ENCODE data around the gene TPBGL.
"Not testable (repeated sequence)": the region's sequence is repeated elsewhere in the genome, so short reads cannot be mapped to it uniquely, and the experiment has no call there.

Gene TPBGL

DNA sequence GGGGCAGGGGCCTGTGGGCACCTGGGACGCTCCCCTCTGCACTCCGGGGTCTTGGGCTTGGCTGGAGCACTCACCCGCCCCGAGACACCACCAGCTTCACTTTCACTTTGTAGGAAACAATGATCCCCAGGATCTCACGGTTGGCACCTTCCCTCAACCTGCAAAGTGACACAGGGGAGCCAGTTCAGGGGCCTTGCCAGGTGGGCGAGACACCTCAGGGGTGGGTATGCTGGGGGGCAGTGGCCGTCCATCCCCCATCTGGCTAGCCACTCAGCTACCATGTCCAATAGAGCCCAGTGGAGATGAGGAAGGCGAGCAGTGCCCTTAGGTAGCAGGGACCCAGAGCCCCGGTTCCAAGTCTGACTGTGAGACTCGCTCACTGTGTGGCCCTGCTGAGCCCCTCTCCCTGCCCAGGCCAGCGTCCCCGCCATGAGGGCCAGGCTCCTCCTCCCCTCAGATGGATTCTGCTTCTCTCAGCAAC is 32.3 kb downstream of the TPBGL start:
- no peak for DNase-seq (ENCODE audit: low read depth in 2 of 2)

- no peak for DNase-seq (ENCODE audit: low read depth in 2 of 2)
Measured at GRCh38 chr11:75273411-75274391, 33.1 kb downstream of the TPBGL start.

DNA sequence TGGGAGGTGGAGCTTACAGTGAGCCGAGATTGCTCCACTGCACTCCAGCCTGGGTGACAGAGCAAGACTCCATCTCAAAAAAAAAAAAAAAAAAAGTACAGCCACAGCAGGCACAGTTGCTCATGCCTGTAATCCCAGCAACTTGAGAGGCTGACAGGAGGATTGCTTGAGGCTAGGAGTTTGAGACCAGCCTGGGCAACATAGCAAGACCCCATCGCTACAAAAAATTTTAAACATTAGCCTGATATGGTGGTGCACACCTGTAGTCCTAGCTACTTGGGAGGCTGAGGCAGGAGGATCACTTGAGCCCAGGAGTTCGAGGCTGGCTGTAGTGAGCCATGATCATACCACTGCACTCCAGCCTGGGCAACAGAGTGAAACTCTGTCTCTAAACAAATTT is 34.1 kb downstream of the TPBGL start:
- DNase-seq (ENCODE audit: low read depth in 2 of 2) = not testable (repeated sequence)

- DNase-seq (ENCODE audit: low read depth in 2 of 2) = no peak
Measured at GRCh38 chr11:75275581-75275980, 35.0 kb downstream of the TPBGL start.

DNA sequence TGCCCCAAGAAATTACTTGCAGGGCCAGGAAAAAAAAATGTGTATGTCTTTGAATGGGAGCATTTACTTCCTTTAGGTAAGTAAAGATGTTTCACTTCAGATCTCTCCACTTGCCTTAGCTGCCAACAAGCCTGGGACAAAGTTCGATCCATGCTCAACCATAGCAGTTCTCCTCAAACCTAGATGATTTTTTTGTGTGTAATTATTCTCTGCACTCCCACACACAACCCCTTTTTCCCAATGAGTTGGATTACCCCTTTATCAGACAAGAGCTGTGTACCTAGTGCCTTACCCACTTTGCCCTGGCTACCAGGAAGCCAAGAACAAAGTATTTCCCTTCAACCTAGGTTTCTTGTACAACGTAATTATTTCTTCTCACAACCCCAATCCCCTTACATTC is 35.6 kb downstream of the TPBGL start:
- DNase-seq (ENCODE audit: low read depth in 2 of 2) = no peak

DNA sequence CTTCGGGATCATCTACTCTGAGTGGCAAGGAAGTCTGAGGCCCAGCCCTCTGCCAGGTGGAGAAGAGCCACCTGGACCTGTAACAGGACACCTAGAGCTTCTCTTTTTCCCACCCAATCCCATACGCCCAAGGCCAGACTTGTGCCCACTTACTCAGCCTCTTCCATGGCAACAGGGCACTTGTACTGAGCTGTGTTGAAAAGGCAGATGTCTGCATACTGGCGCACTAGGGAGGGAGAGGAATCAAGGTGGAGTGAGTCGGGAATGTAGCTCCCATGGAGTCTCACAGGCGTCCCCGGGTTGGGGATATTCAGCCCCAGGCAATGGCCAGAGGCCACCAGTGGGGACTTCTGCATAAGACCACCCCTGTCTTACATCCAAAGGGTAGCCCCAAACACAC is 36.1 kb downstream of the TPBGL start:
- no peak for DNase-seq (ENCODE audit: low read depth in 2 of 2)

DNA sequence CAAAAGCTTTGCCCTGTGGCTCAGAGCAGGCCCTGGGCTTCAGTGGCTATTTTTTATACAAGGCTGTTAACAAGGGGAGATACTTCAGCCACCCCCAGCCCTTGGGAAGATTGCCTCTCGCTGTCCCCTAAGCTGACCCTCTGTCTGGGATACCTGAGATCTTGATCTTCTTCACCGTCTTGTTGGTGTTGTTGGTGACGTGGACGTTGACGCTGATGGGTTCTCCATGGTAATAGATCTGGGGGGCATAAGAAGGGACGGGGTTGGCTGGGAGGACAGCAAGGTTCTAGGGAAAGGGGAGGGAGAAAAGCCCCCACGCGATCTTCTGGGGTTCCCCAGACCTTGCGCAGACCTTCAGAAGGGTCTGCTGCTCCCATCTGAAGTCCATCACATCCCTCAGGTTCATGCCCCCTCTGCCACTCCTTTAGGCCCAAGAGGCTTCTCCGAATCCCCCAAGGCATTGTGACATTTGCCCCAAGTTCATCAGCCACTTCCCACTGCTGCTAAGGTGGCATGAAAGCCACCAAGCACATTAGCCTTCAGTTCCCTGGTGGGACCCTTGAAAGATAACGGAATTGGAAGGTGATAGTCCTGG is 36.7 kb downstream of the TPBGL start:
- no peak for DNase-seq (ENCODE audit: low read depth in 2 of 2)

DNA sequence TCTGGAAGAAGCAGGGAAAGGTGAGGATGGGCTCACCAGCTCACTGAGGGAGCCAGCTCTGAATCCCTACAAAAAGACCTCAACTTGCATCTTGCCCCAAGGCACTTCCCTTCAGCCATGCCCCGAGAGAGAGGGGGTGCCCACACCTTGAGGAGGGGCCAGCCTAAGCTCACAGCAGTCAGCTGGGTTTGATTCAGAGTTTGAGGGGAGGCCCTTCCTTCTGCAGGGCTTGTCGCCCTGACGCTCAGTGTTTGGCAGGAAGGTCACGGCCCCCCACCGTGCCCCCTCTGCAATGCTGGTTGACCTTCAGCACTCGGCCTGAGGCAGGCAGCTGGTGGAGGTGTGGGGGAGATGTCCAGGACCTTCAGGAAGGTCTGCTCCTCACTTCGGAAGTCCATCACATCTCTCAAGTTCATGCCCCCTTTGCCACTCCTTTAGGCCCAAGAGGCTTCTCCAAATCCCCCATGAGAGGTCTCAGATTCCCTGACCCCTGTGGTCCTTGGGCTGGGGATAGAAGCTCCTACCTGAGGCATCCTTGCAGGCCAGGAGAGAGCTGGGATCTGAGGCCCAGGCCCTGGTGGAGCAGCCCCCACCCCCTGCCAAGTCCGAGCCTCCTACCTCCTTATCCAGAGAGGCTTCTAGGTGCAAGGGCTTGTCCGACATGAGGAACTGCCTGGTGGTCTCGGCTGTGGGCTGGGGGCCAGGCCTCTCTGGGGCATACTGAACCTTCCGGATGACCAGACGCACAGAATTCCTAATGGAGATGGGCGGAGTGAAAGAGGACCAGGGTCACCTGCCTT is 37.6 kb downstream of the TPBGL start:
- no peak for DNase-seq (ENCODE audit: low read depth in 2 of 2)

GRCh38 chr11:75279273-75279672 is 38.7 kb downstream of the TPBGL start:
- no peak for DNase-seq (ENCODE audit: low read depth in 2 of 2)

GRCh38 chr11:75280227-75280701 is 39.7 kb downstream of the TPBGL start:
- DNase-seq (ENCODE audit: low read depth in 2 of 2) = peak; percentile 36 to 41

GRCh38 chr11:75280770-75281468 is 40.3 kb downstream of the TPBGL start:
- no peak for DNase-seq (ENCODE audit: low read depth in 2 of 2)

GRCh38 chr11:75281469-75282095 is 41.0 kb downstream of the TPBGL start:
- DNase-seq (ENCODE audit: low read depth in 2 of 2) = no peak

DNA sequence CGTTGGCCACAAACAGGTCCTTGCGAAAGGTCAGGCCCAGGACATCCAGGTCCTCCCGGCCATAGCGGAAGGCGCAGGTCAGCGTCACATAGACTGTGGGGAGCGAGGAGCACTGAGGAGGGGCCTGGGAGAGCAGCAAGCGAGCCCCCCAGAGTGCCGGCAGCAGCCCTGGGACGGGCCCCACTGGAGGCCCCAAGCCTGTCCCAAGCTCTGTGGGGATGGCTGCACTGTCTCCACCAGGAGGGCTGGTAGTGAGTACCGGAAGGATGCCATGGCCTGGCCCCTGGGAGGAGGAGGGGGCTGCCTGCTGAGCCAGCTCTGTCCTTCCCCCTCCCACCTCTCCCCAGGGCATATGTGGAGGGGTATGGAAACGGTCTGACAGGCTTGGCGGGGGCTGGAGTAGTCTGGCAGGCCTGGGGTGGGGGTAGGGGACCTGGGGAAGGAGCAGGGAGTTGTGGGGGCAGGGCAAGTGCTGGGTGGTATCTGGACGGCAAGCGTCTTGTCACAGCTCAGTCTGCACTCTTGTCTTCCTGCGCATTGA is 42.9 kb downstream of the TPBGL start:
- DNase-seq (ENCODE audit: low read depth in 2 of 2) = no peak

- no peak for DNase-seq (ENCODE audit: low read depth in 2 of 2)
Measured at GRCh38 chr11:75285776-75286360, 45.3 kb downstream of the TPBGL start.

- no peak for DNase-seq (ENCODE audit: low read depth in 2 of 2)
Measured at GRCh38 chr11:75286826-75287465, 46.4 kb downstream of the TPBGL start.

GRCh38 chr11:75287579-75287978 is 47.0 kb downstream of the TPBGL start:
- no peak for DNase-seq (ENCODE audit: low read depth in 2 of 2)

DNA sequence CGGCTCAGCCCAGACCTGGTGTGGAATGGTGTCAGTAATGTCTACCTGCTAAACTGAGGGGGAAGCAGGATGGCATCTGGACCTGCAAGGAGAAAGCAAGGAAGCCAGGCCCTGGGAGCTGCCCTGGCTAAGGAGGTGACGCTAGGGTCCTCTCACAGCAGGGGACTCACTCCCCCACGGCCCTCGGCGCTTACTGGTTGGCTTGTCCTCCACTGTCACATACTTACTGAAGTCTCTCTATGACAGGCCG is 48.9 kb downstream of the TPBGL start:
- no peak for DNase-seq (ENCODE audit: low read depth in 2 of 2)

- DNase-seq (ENCODE audit: low read depth in 2 of 2) = no peak
Measured at GRCh38 chr11:75289919-75290318, 49.3 kb downstream of the TPBGL start.

DNA sequence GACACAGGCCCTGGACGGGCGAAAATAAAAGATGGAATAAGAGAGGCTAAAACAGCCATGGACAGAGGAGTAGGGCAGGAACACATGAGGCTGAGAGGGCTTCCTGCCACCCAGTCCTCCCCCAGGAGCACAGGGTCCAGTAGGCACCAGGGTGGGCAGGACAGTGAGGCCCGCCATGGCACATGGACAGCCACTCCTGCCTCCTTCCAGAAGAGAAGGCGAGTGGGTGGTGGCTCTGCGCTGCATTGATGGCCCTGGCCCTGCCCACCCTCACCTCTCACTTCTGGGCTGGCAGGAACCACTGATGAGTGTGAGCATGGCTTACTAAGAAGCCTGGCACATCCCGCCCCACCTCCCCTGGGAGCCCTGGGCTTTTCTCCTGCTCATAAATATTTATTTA is 51.2 kb downstream of the TPBGL start:
- no peak for DNase-seq (ENCODE audit: low read depth in 2 of 2)

GRCh38 chr11:75292943-75293342 is 52.4 kb downstream of the TPBGL start:
- no peak for DNase-seq (ENCODE audit: low read depth in 2 of 2)

Data from fibroblast of skin of left quadriceps (primary cell).